Effector memory CD4-positive, alpha-beta T cell (primary cell): ENCODE measurements around the gene FCN1.

Experiments
- DNase-seq, 3 donors: peaks; one replicate each; pipeline ENCODE4 v3.0.0-alpha.2; 2020
- H3K27ac ChIP-seq: 2 replicates; pipeline ENCODE4 v1.7.0; 2013; ENCODE audit warnings: mild to moderate bottlenecking, low read length, moderate library complexity; ENCODE audit not compliant: insufficient read depth, poor library complexity, severe bottlenecking
- H3K27me3 ChIP-seq: replicated peaks from 2 replicates; pipeline ENCODE4 v1.7.0; 2013; ENCODE audit warnings: mild to moderate bottlenecking, low read length; ENCODE audit not compliant: insufficient read depth, control insufficient read depth, poor library complexity, severe bottlenecking
- H3K36me3 ChIP-seq: 2 replicates; pipeline ENCODE4 v1.7.0; 2013; ENCODE audit warnings: mild to moderate bottlenecking, low read length, moderate library complexity; ENCODE audit not compliant: control insufficient read depth, insufficient read depth
- H3K4me1 ChIP-seq: 2 replicates; pipeline ENCODE4 v1.7.0; 2013; ENCODE audit warnings: low read length, mild to moderate bottlenecking; ENCODE audit not compliant: control insufficient read depth, insufficient read depth, poor library complexity, severe bottlenecking
- H3K4me3 ChIP-seq: 2 replicates; pipeline ENCODE4 v1.7.0; 2013; ENCODE audit warnings: low read length, low read depth, mild to moderate bottlenecking; ENCODE audit not compliant: insufficient read depth, poor library complexity, severe bottlenecking
- H3K9me3 ChIP-seq: 2 replicates; pipeline ENCODE4 v1.7.0; 2013; ENCODE audit warnings: mild to moderate bottlenecking, low read length, moderate library complexity; ENCODE audit not compliant: control insufficient read depth
- total RNA-seq, 3 donors: gene quantifications; one replicate each; lab custom pipeline; 2026; lab: John Stamatoyannopoulos, UW

FCN1 gene
- 0 to 9.5 (median 0.61) reads per million in 3 donors for total RNA-seq

DNA sequence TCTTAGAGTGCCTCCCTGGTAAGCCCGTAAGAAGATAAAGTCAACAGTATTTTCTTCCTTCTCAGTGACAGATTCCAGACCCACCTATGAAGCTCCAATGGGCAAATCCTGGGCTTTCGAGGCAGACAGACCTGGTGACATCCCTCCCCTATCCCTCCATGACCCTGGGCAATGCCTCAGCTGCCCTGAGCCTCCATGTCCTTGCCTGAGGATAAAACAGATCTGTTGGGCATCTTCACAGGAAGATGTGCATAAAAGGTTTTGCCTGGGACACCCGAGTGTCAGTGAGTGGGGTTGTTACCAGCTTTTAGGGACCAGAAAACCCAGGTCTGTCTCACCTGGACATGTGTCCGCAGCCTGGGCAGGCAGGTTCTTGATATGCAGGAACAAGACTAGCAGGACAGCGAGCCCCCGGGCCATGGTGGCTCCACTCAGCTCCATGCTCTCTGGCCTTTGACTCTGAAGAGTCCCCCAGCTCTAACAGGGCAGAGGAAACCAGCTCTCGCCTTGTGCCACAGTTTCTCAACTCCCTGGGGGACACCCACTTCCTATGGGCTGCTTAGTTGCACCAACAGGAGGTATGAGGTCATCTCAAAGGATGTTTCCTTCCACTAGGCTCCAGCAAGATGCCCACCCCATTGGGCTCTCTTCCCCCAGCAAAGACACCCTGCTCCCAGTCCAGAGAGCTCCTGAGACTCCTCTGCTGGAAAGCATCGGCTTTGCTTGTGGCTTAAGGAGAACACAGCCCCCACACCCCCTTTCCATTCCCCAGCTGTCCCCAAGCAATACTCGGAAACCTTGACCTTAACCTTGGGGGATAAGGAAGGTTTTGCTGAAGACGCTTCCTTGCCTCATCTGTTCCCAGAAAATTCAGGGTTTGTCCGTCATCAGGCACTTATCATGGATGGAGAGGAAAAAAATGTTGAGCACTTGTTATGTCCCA, at the start of gene FCN1:
FCN1 (minus strand) TSS at position 482 of the 943 bp plus-strand sequence; CDS start at position 441, 41 bp downstream.
- no peaks in the 10 kb centered on the region for H3K4me1 ChIP-seq
- peaks cover 6% of the 10 kb centered on the region for H3K9me3 ChIP-seq
- no peaks in the 10 kb centered on the region for H3K27me3 ChIP-seq
- H3K27ac ChIP-seq, result no peak within 1 kb of the TSS
- no peaks in the 10 kb centered on the region for H3K36me3 ChIP-seq
- no peak for DNase-seq
- H3K4me3 ChIP-seq, result no peak within 1 kb of the TSS

DNA sequence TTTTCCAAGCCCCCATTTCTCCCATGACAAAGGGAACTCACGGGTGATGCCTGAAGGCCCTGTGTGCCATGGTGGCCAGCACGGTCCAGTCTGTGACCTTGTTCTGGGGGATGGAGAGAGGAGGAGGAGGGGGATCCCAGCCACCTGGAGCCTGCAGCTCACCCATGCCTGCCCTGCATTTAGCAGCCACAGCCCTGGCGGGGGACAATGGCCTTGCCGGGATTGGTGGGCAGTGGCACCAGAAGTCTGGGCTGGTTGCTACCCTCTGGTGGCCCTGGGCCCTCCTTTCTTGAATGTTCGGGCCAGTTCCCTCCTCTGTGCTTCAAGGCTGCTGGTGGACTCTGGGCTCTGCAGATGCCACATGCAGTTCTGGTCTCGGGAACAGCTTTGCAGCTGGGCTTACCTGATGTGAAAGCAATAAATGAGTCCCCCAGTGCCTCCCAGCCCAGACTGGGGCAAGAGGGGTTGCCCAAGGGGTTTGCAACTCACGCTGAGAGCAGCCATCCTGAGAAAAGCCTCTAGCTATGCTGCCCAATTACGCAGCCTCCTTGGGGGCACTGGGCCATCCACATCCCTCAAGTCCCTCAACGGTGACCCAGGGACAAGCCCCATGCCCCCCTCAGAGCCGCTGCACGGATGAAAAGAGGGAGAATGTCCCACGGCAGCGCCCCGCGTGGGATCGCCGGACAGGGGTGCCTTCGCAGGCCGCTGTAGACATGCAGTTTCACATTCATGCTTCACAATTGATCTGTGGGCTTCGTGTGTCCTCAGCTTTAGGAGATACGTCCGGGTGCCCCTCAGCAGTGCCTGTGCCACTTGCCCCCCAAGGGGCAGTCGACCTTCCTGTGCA, 49.2 kb upstream of the FCN1 start:
- no peak overlapping the region for H3K27ac ChIP-seq
- no peak for DNase-seq
- H3K36me3 ChIP-seq, result no peaks in the 10 kb centered on the region
- no peaks in the 10 kb centered on the region for H3K9me3 ChIP-seq
- H3K4me3 ChIP-seq, result no peak overlapping the region
- H3K4me1 ChIP-seq, result no peaks in the 10 kb centered on the region
- H3K27me3 ChIP-seq, result no peaks in the 10 kb centered on the region

- no peaks in the 10 kb centered on the region for H3K36me3 ChIP-seq
- H3K27ac ChIP-seq, result no peak overlapping the region
- H3K4me3 ChIP-seq, result no peak overlapping the region
- DNase-seq, result no peak
- H3K9me3 ChIP-seq, result no peaks in the 10 kb centered on the region
- no peaks in the 10 kb centered on the region for H3K27me3 ChIP-seq
- no peaks in the 10 kb centered on the region for H3K4me1 ChIP-seq
Observed at GRCh38 chr9:134966270-134966669, 48.6 kb upstream of the FCN1 start.

- Histone ChIP-seq H3K27ac (no peak overlapping the region), H3K36me3 (no peaks in the 10 kb centered on the region), H3K4me1 (no peaks in the 10 kb centered on the region), H3K27me3 (no peaks in the 10 kb centered on the region), H3K4me3 (no peak overlapping the region), H3K9me3 (no peaks in the 10 kb centered on the region)
- DNase-seq, result no peak
Observed at GRCh38 chr9:134965851-134966250, 48.1 kb upstream of the FCN1 start.

DNA sequence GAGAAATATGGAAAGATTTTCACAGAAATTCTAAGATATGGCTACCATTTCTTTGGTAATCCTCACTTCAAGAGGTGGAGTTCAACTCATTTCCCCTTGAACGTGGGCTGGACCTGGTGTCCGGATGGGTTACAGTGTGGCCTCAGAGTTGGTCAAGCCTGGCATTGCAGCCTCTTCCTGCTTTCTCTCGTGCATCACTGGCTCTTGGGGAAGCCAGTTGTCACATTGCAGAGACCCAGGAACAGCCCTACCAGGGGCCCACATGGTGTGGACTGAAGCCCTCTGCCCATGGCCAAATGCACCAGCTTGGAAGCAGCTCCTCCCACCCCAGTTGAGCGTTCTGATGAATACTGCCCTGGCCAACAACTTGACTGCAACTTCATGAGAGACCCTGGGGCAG, 47.7 kb upstream of the FCN1 start:
- no peaks in the 10 kb centered on the region for H3K36me3 ChIP-seq
- DNase-seq, result no peak
- no peak overlapping the region for H3K27ac ChIP-seq
- H3K4me3 ChIP-seq, result no peak overlapping the region
- no peaks in the 10 kb centered on the region for H3K9me3 ChIP-seq
- H3K4me1 ChIP-seq, result no peaks in the 10 kb centered on the region
- H3K27me3 ChIP-seq, result no peaks in the 10 kb centered on the region

GRCh38 chr9:134964271-134965055, 46.8 kb upstream of the FCN1 start:
- Histone ChIP-seq H3K9me3 (no peaks in the 10 kb centered on the region), H3K4me1 (no peaks in the 10 kb centered on the region), H3K4me3 (no peak overlapping the region), H3K27me3 (no peaks in the 10 kb centered on the region), H3K36me3 (no peaks in the 10 kb centered on the region), H3K27ac (no peak overlapping the region)
- no peak for DNase-seq

GRCh38 chr9:134963546-134963945, 45.8 kb upstream of the FCN1 start:
- Histone ChIP-seq H3K4me1 (no peaks in the 10 kb centered on the region), H3K36me3 (no peaks in the 10 kb centered on the region), H3K27me3 (no peaks in the 10 kb centered on the region), H3K27ac (no peak overlapping the region), H3K9me3 (no peaks in the 10 kb centered on the region), H3K4me3 (no peak overlapping the region)
- no peak for DNase-seq

GRCh38 chr9:134962973-134963364, 45.3 kb upstream of the FCN1 start:
- no peaks in the 10 kb centered on the region for H3K4me1 ChIP-seq
- H3K36me3 ChIP-seq, result no peaks in the 10 kb centered on the region
- DNase-seq, result no peak
- H3K9me3 ChIP-seq, result no peaks in the 10 kb centered on the region
- H3K27ac ChIP-seq, result no peak overlapping the region
- no peak overlapping the region for H3K4me3 ChIP-seq
- H3K27me3 ChIP-seq, result no peaks in the 10 kb centered on the region

- DNase-seq, result no peak
- H3K4me3 ChIP-seq, result no peak overlapping the region
- H3K4me1 ChIP-seq, result no peaks in the 10 kb centered on the region
- no peak overlapping the region for H3K27ac ChIP-seq
- no peaks in the 10 kb centered on the region for H3K27me3 ChIP-seq
- H3K9me3 ChIP-seq, result no peaks in the 10 kb centered on the region
- no peaks in the 10 kb centered on the region for H3K36me3 ChIP-seq
Observed at GRCh38 chr9:134962065-134962972, 44.6 kb upstream of the FCN1 start.
